ENCODE data around the gene INS.

The INS gene

GRCh38 chr11:2203440-2204259 lies 42.6 kb upstream of the INS start:
- no peak overlapping the region for H2BK15ac ChIP-seq (replicated peaks; ENCODE audit: low read depth)
- DNase-seq: no peak
- H3K4ac ChIP-seq (ENCODE audit: low read depth, low read length): no peak overlapping the region
- H3K23ac ChIP-seq (ENCODE audit: low read length): no peak overlapping the region
- WGBS (ENCODE audit: extremely low coverage, insufficient coverage, low lambda C conversion rate): no CpG with 5 or more reads among the region's 23 CpGs
- H2AK5ac ChIP-seq (ENCODE audit: low read length): no peak overlapping the region
- no peak overlapping the region for H2BK120ac ChIP-seq (ENCODE audit: low read depth, low read length)
- H3K27me3 ChIP-seq (ENCODE audit: insufficient read depth, low read length, poor library complexity): no peaks in the 10 kb centered on the region
- no peak overlapping the region for H4K5ac ChIP-seq (ENCODE audit: low read length)
- H3K9ac ChIP-seq (ENCODE audit: low read length): no peak overlapping the region
- H4K8ac ChIP-seq (ENCODE audit: low read depth, low read length): no peak overlapping the region
- H3K4me2 ChIP-seq (ENCODE audit: low read length): no peak overlapping the region
- no peaks in the 10 kb centered on the region for H3K36me3 ChIP-seq (ENCODE audit: control insufficient read depth, insufficient read depth, low read length)
- no peaks in the 10 kb centered on the region for H3K79me1 ChIP-seq (ENCODE audit: low read length)
- no peak overlapping the region for H3K27ac ChIP-seq (ENCODE audit: low read depth, low read length)
- H2BK5ac ChIP-seq (ENCODE audit: low read length): no peak overlapping the region
- no peak overlapping the region for H3K4me3 ChIP-seq (ENCODE audit: low read length)
- no peaks in the 10 kb centered on the region for H3K4me1 ChIP-seq (ENCODE audit: control insufficient read depth, low read depth, low read length)
- H3K56ac ChIP-seq (ENCODE audit: low read length): no peak overlapping the region
- no peaks in the 10 kb centered on the region for H3K79me2 ChIP-seq (ENCODE audit: control insufficient read depth, insufficient read depth, low read length)
- H3K18ac ChIP-seq (ENCODE audit: low read length): no peak overlapping the region

- no peak overlapping the region for H3K4me2 ChIP-seq (ENCODE audit: low read length)
- no CpG with 5 or more reads among the region's 10 CpGs for WGBS (ENCODE audit: extremely low coverage, insufficient coverage, low lambda C conversion rate)
Observed at GRCh38 chr11:2202900-2203439, 42.0 kb upstream of the INS start.

GRCh38 chr11:2202071-2202899 lies 41.3 kb upstream of the INS start:
- Histone ChIP-seq H3K56ac (ENCODE audit: low read length) (no peak overlapping the region), H3K9ac (ENCODE audit: low read length) (no peak overlapping the region), H3K79me2 (ENCODE audit: control insufficient read depth, insufficient read depth, low read length) (no peaks in the 10 kb centered on the region), H3K4me1 (ENCODE audit: control insufficient read depth, low read depth, low read length) (no peaks in the 10 kb centered on the region), H3K18ac (ENCODE audit: low read length) (no peak overlapping the region), H3K36me3 (ENCODE audit: control insufficient read depth, insufficient read depth, low read length) (no peaks in the 10 kb centered on the region), H2AK5ac (ENCODE audit: low read length) (no peak overlapping the region), H3K27me3 (ENCODE audit: insufficient read depth, low read length, poor library complexity) (no peaks in the 10 kb centered on the region), H3K23ac (ENCODE audit: low read length) (no peak overlapping the region), H3K27ac (ENCODE audit: low read depth, low read length) (no peak overlapping the region), H2BK15ac (replicated peaks; ENCODE audit: low read depth) (no peak overlapping the region), H3K4me2 (ENCODE audit: low read length) (no peak overlapping the region), H2BK5ac (ENCODE audit: low read length) (no peak overlapping the region), H4K8ac (ENCODE audit: low read depth, low read length) (no peak overlapping the region), H3K79me1 (ENCODE audit: low read length) (no peaks in the 10 kb centered on the region), H3K4me3 (ENCODE audit: low read length) (no peak overlapping the region), H4K5ac (ENCODE audit: low read length) (no peak overlapping the region), H2BK120ac (ENCODE audit: low read depth, low read length) (no peak overlapping the region), H3K4ac (ENCODE audit: low read depth, low read length) (no peak overlapping the region)
- no CpG with 5 or more reads among the region's 29 CpGs for WGBS (ENCODE audit: extremely low coverage, insufficient coverage, low lambda C conversion rate)
- DNase-seq: peak; percentile 21

More at GRCh38 chr11:2202900-2203439, 42.0 kb upstream of the INS start:
- Histone ChIP-seq H4K8ac (ENCODE audit: low read depth, low read length) (no peak overlapping the region), H3K79me1 (ENCODE audit: low read length) (no peaks in the 10 kb centered on the region), H2BK5ac (ENCODE audit: low read length) (no peak overlapping the region), H2BK15ac (replicated peaks; ENCODE audit: low read depth) (no peak overlapping the region), H3K56ac (ENCODE audit: low read length) (no peak overlapping the region), H3K4me1 (ENCODE audit: control insufficient read depth, low read depth, low read length) (no peaks in the 10 kb centered on the region), H3K27me3 (ENCODE audit: insufficient read depth, low read length, poor library complexity) (no peaks in the 10 kb centered on the region), H2BK120ac (ENCODE audit: low read depth, low read length) (no peak overlapping the region), H3K18ac (ENCODE audit: low read length) (no peak overlapping the region), H3K23ac (ENCODE audit: low read length) (no peak overlapping the region), H3K79me2 (ENCODE audit: control insufficient read depth, insufficient read depth, low read length) (no peaks in the 10 kb centered on the region), H3K4ac (ENCODE audit: low read depth, low read length) (no peak overlapping the region), H2AK5ac (ENCODE audit: low read length) (no peak overlapping the region), H4K5ac (ENCODE audit: low read length) (no peak overlapping the region), H3K27ac (ENCODE audit: low read depth, low read length) (no peak overlapping the region), H3K36me3 (ENCODE audit: control insufficient read depth, insufficient read depth, low read length) (no peaks in the 10 kb centered on the region), H3K9ac (ENCODE audit: low read length) (no peak overlapping the region), H3K4me3 (ENCODE audit: low read length) (no peak overlapping the region)
- no peak for DNase-seq

- Histone ChIP-seq H2BK5ac (ENCODE audit: low read length) (no peak overlapping the region), H3K79me2 (ENCODE audit: control insufficient read depth, insufficient read depth, low read length) (no peaks in the 10 kb centered on the region), H3K4me2 (ENCODE audit: low read length) (no peak overlapping the region), H3K4me1 (ENCODE audit: control insufficient read depth, low read depth, low read length) (no peaks in the 10 kb centered on the region), H3K79me1 (ENCODE audit: low read length) (no peaks in the 10 kb centered on the region), H3K36me3 (ENCODE audit: control insufficient read depth, insufficient read depth, low read length) (no peaks in the 10 kb centered on the region), H3K27me3 (ENCODE audit: insufficient read depth, low read length, poor library complexity) (no peaks in the 10 kb centered on the region), H4K5ac (ENCODE audit: low read length) (no peak overlapping the region), H2BK120ac (ENCODE audit: low read depth, low read length) (no peak overlapping the region), H4K8ac (ENCODE audit: low read depth, low read length) (no peak overlapping the region), H2BK15ac (replicated peaks; ENCODE audit: low read depth) (no peak overlapping the region), H3K4me3 (ENCODE audit: low read length) (no peak overlapping the region), H3K56ac (ENCODE audit: low read length) (no peak overlapping the region), H3K9ac (ENCODE audit: low read length) (no peak overlapping the region), H3K23ac (ENCODE audit: low read length) (no peak overlapping the region), H2AK5ac (ENCODE audit: low read length) (no peak overlapping the region), H3K18ac (ENCODE audit: low read length) (no peak overlapping the region), H3K27ac (ENCODE audit: low read depth, low read length) (no peak overlapping the region), H3K4ac (ENCODE audit: low read depth, low read length) (no peak overlapping the region)
- WGBS (ENCODE audit: extremely low coverage, insufficient coverage, low lambda C conversion rate): no CpG with 5 or more reads among the region's 2 CpGs
- DNase-seq: no peak
Observed at GRCh38 chr11:2201542-2201941, 40.5 kb upstream of the INS start.

- no peak overlapping the region for H3K18ac ChIP-seq (ENCODE audit: low read length)
- DNase-seq: no peak
- H4K5ac ChIP-seq (ENCODE audit: low read length): no peak overlapping the region
- H3K4me3 ChIP-seq (ENCODE audit: low read length): no peak overlapping the region
- no peak overlapping the region for H3K56ac ChIP-seq (ENCODE audit: low read length)
- no peak overlapping the region for H4K8ac ChIP-seq (ENCODE audit: low read depth, low read length)
- no peak overlapping the region for H2BK120ac ChIP-seq (ENCODE audit: low read depth, low read length)
- no peak overlapping the region for H3K27ac ChIP-seq (ENCODE audit: low read depth, low read length)
- H3K9ac ChIP-seq (ENCODE audit: low read length): no peak overlapping the region
- no peak overlapping the region for H2AK5ac ChIP-seq (ENCODE audit: low read length)
- no peaks in the 10 kb centered on the region for H3K79me2 ChIP-seq (ENCODE audit: control insufficient read depth, insufficient read depth, low read length)
- no peaks in the 10 kb centered on the region for H3K27me3 ChIP-seq (ENCODE audit: insufficient read depth, low read length, poor library complexity)
- H3K4ac ChIP-seq (ENCODE audit: low read depth, low read length): no peak overlapping the region
- H2BK5ac ChIP-seq (ENCODE audit: low read length): no peak overlapping the region
- no peaks in the 10 kb centered on the region for H3K79me1 ChIP-seq (ENCODE audit: low read length)
- H3K4me2 ChIP-seq (ENCODE audit: low read length): no peak overlapping the region
- H3K4me1 ChIP-seq (ENCODE audit: control insufficient read depth, low read depth, low read length): no peaks in the 10 kb centered on the region
- no peak overlapping the region for H2BK15ac ChIP-seq (replicated peaks; ENCODE audit: low read depth)
- no CpG with 5 or more reads among the region's 1 CpG for WGBS (ENCODE audit: extremely low coverage, insufficient coverage, low lambda C conversion rate)
- H3K23ac ChIP-seq (ENCODE audit: low read length): no peak overlapping the region
- no peaks in the 10 kb centered on the region for H3K36me3 ChIP-seq (ENCODE audit: control insufficient read depth, insufficient read depth, low read length)
Observed at GRCh38 chr11:2200957-2201519, 40.0 kb upstream of the INS start.
